Measurements from ENCODE around the gene NEURL4.

Gene NEURL4

DNA sequence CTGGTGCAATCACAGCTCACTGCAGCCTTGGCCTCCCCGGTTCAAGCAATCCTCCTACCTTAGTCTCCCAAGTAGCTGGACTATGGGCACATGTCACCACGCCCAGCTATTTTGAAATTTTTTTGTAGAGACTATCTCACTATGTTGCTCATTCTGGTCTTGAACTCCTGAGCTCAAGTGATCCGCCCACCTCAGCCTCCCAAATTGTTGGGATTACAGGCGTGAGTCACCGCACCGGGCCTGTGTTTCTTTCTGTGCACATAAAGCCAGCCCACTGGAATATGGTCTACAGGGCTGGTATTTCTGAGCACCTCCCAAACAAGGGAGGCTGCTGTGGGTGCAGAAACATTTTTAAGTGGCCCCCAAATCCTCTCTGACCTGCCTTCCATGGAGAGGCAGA lies 34.2 kb upstream of the NEURL4 start:
- no peak for DNase-seq (ENCODE audit: extremely low read depth, low read depth)

GRCh38 chr17:7361906-7362305 lies 32.8 kb upstream of the NEURL4 start:
- TF ChIP-seq, protein P1, sequence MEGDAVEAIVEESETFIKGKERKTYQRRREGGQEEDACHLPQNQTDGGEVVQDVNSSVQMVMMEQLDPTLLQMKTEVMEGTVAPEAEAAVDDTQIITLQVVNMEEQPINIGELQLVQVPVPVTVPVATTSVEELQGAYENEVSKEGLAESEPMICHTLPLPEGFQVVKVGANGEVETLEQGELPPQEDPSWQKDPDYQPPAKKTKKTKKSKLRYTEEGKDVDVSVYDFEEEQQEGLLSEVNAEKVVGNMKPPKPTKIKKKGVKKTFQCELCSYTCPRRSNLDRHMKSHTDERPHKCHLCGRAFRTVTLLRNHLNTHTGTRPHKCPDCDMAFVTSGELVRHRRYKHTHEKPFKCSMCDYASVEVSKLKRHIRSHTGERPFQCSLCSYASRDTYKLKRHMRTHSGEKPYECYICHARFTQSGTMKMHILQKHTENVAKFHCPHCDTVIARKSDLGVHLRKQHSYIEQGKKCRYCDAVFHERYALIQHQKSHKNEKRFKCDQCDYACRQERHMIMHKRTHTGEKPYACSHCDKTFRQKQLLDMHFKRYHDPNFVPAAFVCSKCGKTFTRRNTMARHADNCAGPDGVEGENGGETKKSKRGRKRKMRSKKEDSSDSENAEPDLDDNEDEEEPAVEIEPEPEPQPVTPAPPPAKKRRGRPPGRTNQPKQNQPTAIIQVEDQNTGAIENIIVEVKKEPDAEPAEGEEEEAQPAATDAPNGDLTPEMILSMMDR (IDR thresholded peaks at IDR 0.05; ENCODE audit: low read depth, low read length): no peak
- DNase-seq (ENCODE audit: extremely low read depth, low read depth): no peak

More for the DNA sequence above, 34.2 kb upstream of the NEURL4 start:
- TF ChIP-seq, protein P1 (IDR thresholded peaks at IDR 0.05; ENCODE audit: low read depth, low read length): no peak

DNA sequence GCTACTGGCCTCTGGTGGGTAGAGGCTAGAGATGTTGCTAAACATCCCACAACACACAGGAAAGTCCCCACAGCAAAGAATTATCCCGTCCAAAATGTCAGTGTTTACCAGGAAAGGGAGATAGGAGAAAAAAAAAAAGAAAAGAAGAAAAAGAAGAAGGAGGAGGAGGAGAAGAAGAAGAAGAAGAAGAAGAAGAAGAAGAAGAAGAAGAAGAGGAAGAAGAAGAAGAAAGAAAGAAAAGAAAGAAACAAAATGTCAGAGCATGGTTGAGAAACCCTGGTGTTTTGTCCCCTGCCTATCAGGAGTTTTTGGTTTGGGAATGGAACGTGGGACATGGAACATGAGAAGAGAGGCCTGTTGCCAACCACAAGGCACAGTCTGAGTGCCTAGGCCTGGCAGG lies 28.2 kb upstream of the NEURL4 start:
- TF ChIP-seq, protein P1 (IDR thresholded peaks at IDR 0.05; ENCODE audit: low read depth, low read length): no peak
- no peak for DNase-seq (ENCODE audit: extremely low read depth, low read depth)

- no peak for DNase-seq (ENCODE audit: extremely low read depth, low read depth)
- TF ChIP-seq, protein P1 (IDR thresholded peaks at IDR 0.05; ENCODE audit: low read depth, low read length): no peak
Observed at GRCh38 chr17:7356756-7357155, 27.6 kb upstream of the NEURL4 start.

GRCh38 chr17:7356072-7356549 lies 27.0 kb upstream of the NEURL4 start:
- TF ChIP-seq, protein P1 (IDR thresholded peaks at IDR 0.05; ENCODE audit: low read depth, low read length): peak; percentile 79
- DNase-seq (ENCODE audit: extremely low read depth, low read depth): no peak

DNA sequence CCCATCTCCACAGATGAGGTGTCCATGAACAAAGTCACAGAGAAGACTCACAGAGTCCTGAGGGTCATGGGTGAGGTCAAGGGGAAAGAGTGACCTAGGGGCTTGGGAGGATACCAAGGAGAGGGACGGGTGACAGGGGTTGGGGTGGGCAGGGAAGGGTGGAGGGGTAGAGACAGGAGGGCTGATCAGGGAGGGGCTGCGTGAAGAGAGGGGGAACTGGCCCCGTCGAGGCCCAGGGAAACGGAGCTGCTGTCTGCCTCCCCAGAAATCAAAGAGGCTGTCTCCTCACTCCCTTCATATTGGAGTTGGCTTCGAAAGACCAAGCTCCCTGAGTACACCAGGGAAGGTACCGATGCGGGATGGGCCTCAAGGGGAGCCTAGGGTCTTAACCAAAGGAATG lies 26.4 kb upstream of the NEURL4 start:
- TF ChIP-seq, protein P1 (IDR thresholded peaks at IDR 0.05; ENCODE audit: low read depth, low read length): no peak
- no peak for DNase-seq (ENCODE audit: extremely low read depth, low read depth)

DNA sequence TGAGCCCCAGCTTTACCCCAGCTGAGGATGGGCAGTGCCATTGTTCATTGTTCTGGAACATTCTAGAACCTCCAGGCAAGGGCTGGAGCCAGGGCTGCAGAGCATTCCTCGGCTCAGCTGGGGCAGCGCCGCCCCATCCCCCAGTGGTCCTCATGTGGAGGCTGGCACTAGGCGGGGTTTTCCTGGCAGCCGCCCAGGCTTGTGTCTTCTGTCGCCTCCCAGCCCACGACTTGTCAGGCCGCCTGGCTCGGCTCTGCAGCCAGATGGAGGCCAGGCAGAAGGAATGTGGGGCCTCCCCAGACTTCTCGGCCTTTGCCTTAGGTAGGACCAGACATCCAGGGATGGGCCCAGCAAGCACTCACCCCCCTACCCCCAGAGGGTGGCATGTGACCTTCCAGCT lies 25.9 kb upstream of the NEURL4 start, which contains the start of gene TMEM95:
TSS of gene TMEM95 (plus strand) at position 104 of the 400 bp plus-strand sequence. CDS start at position 153, 49 bp downstream.
- TF ChIP-seq, protein P1 (IDR thresholded peaks at IDR 0.05; ENCODE audit: low read depth, low read length): no peak
- DNase-seq (ENCODE audit: extremely low read depth, low read depth): no peak

Data from AG09319 (cell line).